Subcutaneous preadipocyte (primary cell): Measurements from ENCODE around the gene ANO4. TPM values are rescaled to one million over a fixed set of nuclear protein-coding genes. Genes with fewer than 3 reads are reported as not detected.

Experiments used
- total RNA-seq: library from RNA; depleted of rRNA; stranded (reverse); fragments of >200 nt; gene quantifications from 2 replicates; pipeline ENCODE4 v1.2.3, GENCODE V29; 2012

Gene ANO4
- total RNA-seq = 1.8 and 4.3 TPM in 2 replicates

DNA sequence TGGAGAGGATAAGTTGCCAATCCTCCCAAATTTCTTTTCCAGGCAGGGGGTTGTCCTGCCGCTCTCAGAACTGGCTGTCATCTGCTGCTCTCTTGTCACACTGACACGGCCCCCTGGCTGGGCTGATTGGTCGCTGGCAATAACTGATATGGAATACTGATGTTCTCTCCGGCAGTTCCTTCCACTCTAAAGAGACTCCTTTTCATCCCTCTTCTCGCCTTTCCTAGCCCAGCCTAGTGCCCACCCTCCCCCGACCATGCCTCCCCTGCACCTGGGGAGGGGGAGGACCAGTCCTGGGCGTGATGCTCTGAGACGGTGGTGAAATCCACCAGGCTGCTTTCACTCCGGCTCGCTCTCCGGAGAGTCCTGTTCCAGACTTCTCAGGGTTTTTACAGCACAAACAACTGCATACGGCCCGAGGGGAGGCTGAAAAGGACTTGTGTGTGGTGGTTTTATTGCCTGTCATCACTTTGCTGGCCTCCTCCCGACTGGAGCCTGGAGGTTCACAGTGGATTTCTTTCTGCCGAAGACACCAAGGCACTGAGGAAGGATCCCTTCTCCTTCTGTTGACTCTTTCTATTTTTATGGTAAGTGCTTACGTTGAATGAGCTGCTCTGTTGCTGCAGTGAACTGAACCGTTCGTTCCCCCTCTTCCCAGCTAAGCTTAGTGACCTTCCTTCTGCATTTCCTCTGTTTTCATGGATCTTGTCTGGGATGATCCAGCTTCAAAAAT is at the start of gene ANO4:
Gene ANO4, plus strand, starts transcription at position 336 of the 733 bp plus-strand sequence. CDS start 107,010 bp downstream, outside the sequence.

Other genes starting within 250 kb of the ANO4 start
- 33.1 and 56.7 TPM in 2 replicates for gene GAS2L3, start 221.1 kb upstream of the ANO4 start, total RNA-seq